Large intestine (tissue), 3 donors: ENCODE measurements around the gene CAPN11. TPM values are rescaled to one million over a fixed set of nuclear protein-coding genes. Genes with fewer than 3 reads are reported as not detected.

ENCODE experiments used
- DNase-seq, 2 donors: peaks; one replicate each; pipeline versions ENCODE4 v3.0.0 to v3.0.0-alpha.2; 2013
- H3K27ac ChIP-seq: one replicate; pipeline ENCODE4 v1.5.1; 2013; ENCODE audit warnings: low read length
- H3K27me3 ChIP-seq: 2 replicates; pipeline ENCODE4 v1.6.1; 2013; ENCODE audit warnings: low read length; ENCODE audit not compliant: control insufficient read depth, insufficient read depth
- H3K36me3 ChIP-seq: 2 replicates; pipeline ENCODE4 v1.6.1; 2013; ENCODE audit warnings: low read length; ENCODE audit not compliant: control insufficient read depth, insufficient read depth
- H3K4me1 ChIP-seq: one replicate; pipeline ENCODE4 v1.6.1; 2013; ENCODE audit warnings: low read length; ENCODE audit not compliant: control insufficient read depth, insufficient read depth
- H3K4me3 ChIP-seq: one replicate; pipeline ENCODE4 v1.5.1; 2013; ENCODE audit warnings: low read length
- H3K9me3 ChIP-seq: one replicate; pipeline ENCODE4 v1.6.1; 2013; ENCODE audit warnings: mild to moderate bottlenecking, low read depth, low read length, moderate library complexity; ENCODE audit not compliant: control insufficient read depth
- WGBS: methylation state at CpG from one replicate; pipeline ENCODE4 v1.1.5; 2013; ENCODE audit warnings: low lambda C conversion rate; ENCODE audit not compliant: insufficient coverage; 5-methylcytosine and 5-hydroxymethylcytosine counted together
- polyA plus RNA-seq: library from polyadenylated mRNA; unstranded; fragments of 120-200 nt; gene quantifications from one replicate; pipeline ENCODE4 v1.2.1, GENCODE V29; 2013

Gene CAPN11
- polyA plus RNA-seq, 1 donor: 0.03 TPM

GRCh38 chr6:44119704-44120262 lies 38.8 kb upstream of the CAPN11 start:
- Histone ChIP-seq H3K27ac (no peak overlapping the region), H3K9me3 (no peaks in the 10 kb centered on the region), H3K36me3 (peaks cover 5% of the 10 kb centered on the region), H3K4me1 (peaks cover 35% of the 10 kb centered on the region), H3K27me3 (no peaks in the 10 kb centered on the region), H3K4me3 (no peak overlapping the region)
- WGBS: no CpG with 5 or more reads among the region's 5 CpGs
- DNase-seq: no peak

GRCh38 chr6:44120692-44121443 lies 37.8 kb upstream of the CAPN11 start:
- DNase-seq: no peak
- Histone ChIP-seq H3K4me1 (peaks cover 36% of the 10 kb centered on the region), H3K4me3 (no peak overlapping the region), H3K27ac (no peak overlapping the region), H3K36me3 (peaks cover 1% of the 10 kb centered on the region), H3K9me3 (no peaks in the 10 kb centered on the region), H3K27me3 (no peaks in the 10 kb centered on the region)
- WGBS: 100% methylated on average over 1 of the region's 4 CpGs

- no peaks in the 10 kb centered on the region for H3K36me3 ChIP-seq
These were observed 35.8 kb upstream of the CAPN11 start for GRCh38 chr6:44122801-44123200.

GRCh38 chr6:44123544-44123943 lies 35.1 kb upstream of the CAPN11 start:
- DNase-seq: no peak
- no peaks in the 10 kb centered on the region for H3K36me3 ChIP-seq
- H3K4me1 ChIP-seq: peaks cover 19% of the 10 kb centered on the region
- peaks cover 2% of the 10 kb centered on the region for H3K9me3 ChIP-seq
- no peaks in the 10 kb centered on the region for H3K27me3 ChIP-seq
- no CpG with 5 or more reads among the region's 2 CpGs for WGBS
- H3K4me3 ChIP-seq: no peak overlapping the region
- H3K27ac ChIP-seq: no peak overlapping the region

More at GRCh38 chr6:44122801-44123200, 35.8 kb upstream of the CAPN11 start:
- no peak for DNase-seq
- Histone ChIP-seq H3K27ac (no peak overlapping the region), H3K4me1 (peaks cover 17% of the 10 kb centered on the region), H3K4me3 (no peak overlapping the region), H3K9me3 (no peaks in the 10 kb centered on the region), H3K27me3 (no peaks in the 10 kb centered on the region)
- no CpG with 5 or more reads among the region's 1 CpG for WGBS

- H3K27ac ChIP-seq: peak overlapping the region; percentile 81
- H3K4me1 ChIP-seq: peaks cover 18% of the 10 kb centered on the region
- no peaks in the 10 kb centered on the region for H3K36me3 ChIP-seq
- H3K4me3 ChIP-seq: peak overlapping the region; percentile 81
- DNase-seq: peak; percentile 48 to 77
- WGBS: 0% methylated on average over 3 of the region's 31 CpGs
- no peaks in the 10 kb centered on the region for H3K27me3 ChIP-seq
- H3K9me3 ChIP-seq: peaks cover 2% of the 10 kb centered on the region
These were observed 32.1 kb upstream of the CAPN11 start for GRCh38 chr6:44126320-44127149.

GRCh38 chr6:44127186-44128019 lies 31.2 kb upstream of the CAPN11 start, which contains the start of the genes MRPL14 and TMEM63B:
MRPL14 (minus strand) TSS chr6:44127452; CDS start chr6:44116611, 10,841 bp downstream.
TMEM63B (plus strand) TSS chr6:44127554; CDS start chr6:44134585, 7,031 bp downstream.
- WGBS: no CpG with 5 or more reads among the region's 80 CpGs
- Histone ChIP-seq H3K36me3 (no peaks in the 10 kb centered on the region), H3K4me3 (peak within 1 kb of the TSS; percentile 96), H3K9me3 (peaks cover 2% of the 10 kb centered on the region), H3K27me3 (no peaks in the 10 kb centered on the region), H3K27ac (peak within 1 kb of the TSS; percentile 81), H3K4me1 (peaks cover 26% of the 10 kb centered on the region)
- peak; percentile 86 to 92 for DNase-seq

GRCh38 chr6:44128020-44128917 lies 30.4 kb upstream of the CAPN11 start:
- Histone ChIP-seq H3K27ac (no peak overlapping the region), H3K4me1 (peaks cover 29% of the 10 kb centered on the region), H3K27me3 (no peaks in the 10 kb centered on the region), H3K36me3 (no peaks in the 10 kb centered on the region), H3K9me3 (peaks cover 2% of the 10 kb centered on the region), H3K4me3 (peak overlapping the region; percentile 96)
- WGBS: no CpG with 5 or more reads among the region's 49 CpGs
- DNase-seq: peak in 1 of 2 donors; percentile 53

GRCh38 chr6:44129841-44130322 lies 28.7 kb upstream of the CAPN11 start:
- H3K9me3 ChIP-seq: peaks cover 2% of the 10 kb centered on the region
- no peaks in the 10 kb centered on the region for H3K27me3 ChIP-seq
- DNase-seq: no peak
- no peak overlapping the region for H3K4me3 ChIP-seq
- peaks cover 7% of the 10 kb centered on the region for H3K36me3 ChIP-seq
- no peak overlapping the region for H3K27ac ChIP-seq
- H3K4me1 ChIP-seq: peaks cover 34% of the 10 kb centered on the region
- no CpG with 5 or more reads among the region's 2 CpGs for WGBS

GRCh38 chr6:44131892-44132291 lies 26.7 kb upstream of the CAPN11 start:
- no peak for DNase-seq
- H3K36me3 ChIP-seq: peaks cover 23% of the 10 kb centered on the region
- H3K4me3 ChIP-seq: no peak overlapping the region
- H3K9me3 ChIP-seq: peaks cover 2% of the 10 kb centered on the region
- no CpG with 5 or more reads among the region's 2 CpGs for WGBS
- H3K27ac ChIP-seq: peak overlapping the region; percentile 7
- no peaks in the 10 kb centered on the region for H3K27me3 ChIP-seq
- H3K4me1 ChIP-seq: peaks cover 34% of the 10 kb centered on the region
